Stimulated activated CD8-positive, alpha-beta memory T cell treated with anti-CD3 and anti-CD28 coated beads, Interleukin-15, amount 100 ng/mL, for 48 hours (primary cell): ENCODE measurements around the gene BLVRA.
"Not testable (repeated sequence)": the region's sequence is repeated elsewhere in the genome, so short reads cannot be mapped to it uniquely, and the experiment has no call there.

Experiments used
- DNase-seq, 2 donors: peaks; one replicate each; pipeline ENCODE4 v3.0.0-alpha.2; 2020; ENCODE audit warnings: low read depth in 2 of 2

The BLVRA gene

DNA sequence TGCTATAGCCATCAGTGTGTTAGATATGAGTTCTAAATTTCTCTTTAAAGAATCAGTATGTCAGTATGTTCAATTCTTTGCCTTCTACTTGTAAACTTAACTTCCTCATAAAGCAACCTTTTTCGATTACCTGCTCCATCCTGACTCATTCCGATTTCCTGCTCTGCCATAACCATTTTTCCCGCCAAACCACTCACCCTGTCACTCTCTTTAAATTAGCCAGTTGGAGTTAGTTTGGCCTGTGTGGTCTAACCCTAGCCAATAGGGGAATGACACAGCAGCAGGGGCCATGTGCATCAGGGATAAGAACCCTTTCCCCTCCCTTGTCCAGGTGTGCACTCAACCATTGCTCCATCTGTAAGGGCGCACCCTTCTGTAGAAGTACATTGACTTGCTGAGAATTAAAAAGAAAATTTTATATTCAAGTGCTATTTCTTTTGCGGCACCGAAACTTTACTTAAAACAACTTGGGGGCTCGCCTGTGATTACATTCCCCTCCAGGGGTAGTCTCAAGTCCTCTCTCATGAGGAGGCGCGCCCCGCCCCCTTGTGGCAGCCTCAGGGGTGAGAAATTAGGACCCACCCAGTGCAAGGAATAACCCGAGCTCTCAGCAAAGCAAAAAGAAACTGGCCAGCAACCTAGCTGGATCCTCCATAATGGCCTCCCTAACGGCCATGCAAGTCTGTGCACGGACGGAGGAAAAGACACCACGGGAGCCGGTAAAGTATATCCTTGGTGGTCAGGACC is 51.9 kb downstream of the BLVRA start:
- peak; percentile 17 to 21 for DNase-seq

DNA sequence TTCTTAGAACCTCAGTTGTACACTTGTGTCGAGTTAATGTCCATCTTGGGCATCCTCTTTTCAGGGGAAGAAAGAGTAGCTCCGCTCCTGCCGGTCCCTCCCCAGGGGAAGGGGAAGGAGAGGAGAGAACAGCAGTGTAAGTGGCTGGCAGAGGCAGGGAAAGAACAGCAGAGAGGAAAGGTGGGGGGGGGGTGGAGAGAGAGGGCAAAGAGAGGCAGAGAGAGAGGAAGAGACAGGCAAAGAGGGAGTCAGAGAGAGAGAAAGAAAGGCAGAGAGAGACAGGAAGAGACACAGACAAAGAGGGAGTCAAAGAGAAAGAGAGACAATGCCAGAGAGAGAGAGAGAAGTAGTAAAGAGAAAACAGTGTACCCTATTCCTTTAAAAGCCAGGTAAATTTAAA is 56.9 kb downstream of the BLVRA start:
- DNase-seq = no peak

DNA sequence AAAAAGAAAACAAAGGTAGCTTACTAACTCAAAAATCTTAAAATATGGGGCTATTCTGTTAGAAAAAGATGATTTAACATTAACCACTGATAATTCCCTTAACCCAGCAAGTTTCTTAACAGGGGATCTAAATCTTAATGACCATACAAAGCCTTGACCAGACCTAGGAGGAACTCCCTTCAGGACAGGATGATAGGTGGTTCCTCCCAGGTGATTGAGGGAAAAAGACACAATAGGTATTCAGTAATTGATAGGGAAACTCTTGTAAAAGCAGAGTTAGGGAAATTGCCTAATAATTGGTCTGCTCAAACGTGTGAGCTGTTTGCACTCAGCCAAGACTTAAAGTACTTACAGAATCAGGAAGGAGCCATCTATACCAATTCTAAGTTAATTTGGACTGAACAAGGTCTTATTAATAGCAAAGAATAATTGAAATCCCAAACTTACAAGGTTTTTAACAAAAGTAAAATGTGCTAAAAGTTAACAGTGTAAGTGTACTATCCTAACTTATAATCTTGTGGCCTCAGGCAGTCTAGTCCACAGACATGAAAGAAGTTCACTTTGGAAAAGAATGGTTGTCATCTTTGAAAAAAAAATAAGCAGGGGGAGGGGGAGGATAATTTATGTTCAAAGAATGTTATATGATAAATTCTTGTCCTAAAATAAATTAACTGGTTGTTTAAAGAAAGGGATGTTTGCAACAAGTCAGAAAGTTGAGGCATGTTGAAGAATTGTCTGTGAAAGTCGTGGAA is 57.7 kb downstream of the BLVRA start:
- DNase-seq = not testable (repeated sequence)

DNA sequence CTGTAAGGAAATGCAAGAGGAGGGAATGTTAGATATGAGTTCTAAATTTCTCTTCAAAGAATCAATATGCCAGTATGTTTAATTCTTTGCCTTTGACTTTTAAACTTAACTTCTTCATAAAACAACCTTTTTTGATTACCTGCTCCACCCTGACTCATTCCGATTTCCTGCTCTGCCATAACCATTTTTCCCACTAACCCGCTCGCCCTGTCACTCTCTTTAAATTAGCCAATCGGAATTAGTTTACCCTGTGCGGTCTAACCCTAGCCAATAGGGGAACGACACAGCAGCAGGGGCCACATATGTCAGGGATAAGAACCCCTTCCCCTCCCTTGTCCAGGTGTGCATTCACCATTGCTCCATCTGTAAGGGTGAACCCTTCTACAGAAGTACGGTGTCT is 64.9 kb downstream of the BLVRA start:
- DNase-seq = not testable (repeated sequence)

DNA sequence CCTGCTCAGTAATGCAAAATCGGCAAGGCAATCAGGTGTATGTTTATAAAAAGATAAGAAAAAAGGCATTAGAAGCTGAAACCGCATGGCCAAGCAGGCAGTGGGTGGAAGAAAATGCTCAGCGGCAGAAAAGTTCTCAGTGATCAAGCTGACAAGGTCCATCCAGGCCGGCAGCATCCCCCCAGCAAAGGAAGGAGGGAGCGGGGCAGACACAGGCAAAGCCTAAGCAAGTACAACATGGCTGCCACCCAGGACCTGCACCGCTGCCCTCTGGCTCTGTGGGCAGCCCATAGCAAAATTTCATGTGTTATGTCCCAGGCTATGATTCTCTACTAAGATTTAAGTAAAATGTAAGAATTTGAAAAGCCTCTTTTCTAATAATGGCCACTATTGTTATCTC is 65.5 kb downstream of the BLVRA start:
- DNase-seq = no peak

DNA sequence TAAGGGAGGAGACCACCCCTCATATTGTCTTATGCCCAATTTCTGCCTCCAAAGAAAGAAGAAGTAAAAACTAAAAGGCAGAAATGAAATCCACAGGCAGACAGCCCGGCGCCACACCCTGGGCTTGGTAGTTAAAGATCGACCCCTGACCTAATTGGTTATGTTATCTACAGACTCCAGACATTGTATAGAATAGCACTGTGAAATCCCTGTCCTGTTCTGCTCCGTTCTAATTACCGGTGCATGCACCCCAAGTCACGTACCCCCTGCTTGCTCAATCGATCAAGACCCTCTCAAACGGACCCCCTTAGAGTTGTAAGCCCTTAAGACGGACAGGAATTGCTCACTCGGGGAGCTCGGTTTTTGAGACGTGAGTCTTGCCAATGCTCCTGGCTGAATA is 66.0 kb downstream of the BLVRA start:
- not testable (repeated sequence) for DNase-seq

DNA sequence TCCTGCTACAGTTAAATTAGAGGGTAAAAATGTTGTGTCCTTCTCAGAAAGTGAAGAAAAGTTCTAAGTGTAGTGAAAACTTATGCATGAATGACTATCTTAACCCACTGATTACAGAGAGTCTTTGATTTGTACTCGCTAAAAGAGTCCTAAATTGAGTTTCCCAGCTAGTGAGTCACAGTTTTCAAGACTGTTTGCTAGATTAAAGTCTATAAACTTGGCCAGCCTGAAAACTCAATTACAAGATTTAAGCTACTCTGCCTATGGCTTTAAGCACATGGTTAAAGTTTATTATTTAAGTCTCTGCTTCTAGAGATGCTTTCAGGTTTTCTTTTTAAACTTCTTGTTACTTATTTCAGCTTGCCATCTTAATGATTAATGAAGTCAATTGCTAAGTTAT is 66.5 kb downstream of the BLVRA start:
- no peak for DNase-seq

DNA sequence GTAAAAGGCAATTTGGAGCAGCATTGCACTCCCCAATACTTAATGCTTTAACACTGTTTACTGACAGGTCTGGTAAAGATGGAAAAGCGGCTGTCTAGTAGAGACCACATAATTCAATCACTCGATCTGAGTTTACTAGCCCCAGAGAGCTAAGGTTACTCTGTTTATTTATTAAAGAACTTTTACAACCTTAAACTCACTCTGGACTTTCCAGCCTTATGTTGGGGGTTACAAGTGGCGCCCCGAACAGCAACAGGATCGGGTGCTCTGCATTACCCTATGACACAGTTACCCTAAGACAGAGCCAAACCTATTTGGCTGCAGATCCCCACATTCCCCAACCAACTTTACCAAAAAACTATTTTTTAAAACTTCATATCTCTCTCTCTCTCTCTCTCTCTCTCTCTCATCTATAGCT is 66.9 kb downstream of the BLVRA start:
- no peak for DNase-seq

DNA sequence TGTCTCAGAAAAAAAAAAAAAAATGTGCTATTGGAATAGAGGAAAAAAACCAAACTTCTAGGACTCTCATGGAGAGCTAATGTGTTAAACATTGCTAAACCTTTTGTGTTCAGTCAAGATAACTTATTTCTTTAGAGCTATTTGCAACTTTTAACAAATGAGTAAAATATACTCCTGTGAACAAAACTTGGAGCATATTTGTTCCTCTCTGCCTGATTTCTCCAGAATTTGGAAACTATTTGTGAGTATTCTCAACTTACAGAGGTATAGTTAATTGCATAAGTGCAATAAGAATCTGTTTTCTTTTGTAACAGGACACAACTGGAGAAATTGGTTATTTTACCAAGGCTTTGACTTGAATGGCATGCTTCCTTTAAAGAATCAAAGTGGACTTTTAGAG is 72.4 kb downstream of the BLVRA start:
- DNase-seq = not testable (repeated sequence)

DNA sequence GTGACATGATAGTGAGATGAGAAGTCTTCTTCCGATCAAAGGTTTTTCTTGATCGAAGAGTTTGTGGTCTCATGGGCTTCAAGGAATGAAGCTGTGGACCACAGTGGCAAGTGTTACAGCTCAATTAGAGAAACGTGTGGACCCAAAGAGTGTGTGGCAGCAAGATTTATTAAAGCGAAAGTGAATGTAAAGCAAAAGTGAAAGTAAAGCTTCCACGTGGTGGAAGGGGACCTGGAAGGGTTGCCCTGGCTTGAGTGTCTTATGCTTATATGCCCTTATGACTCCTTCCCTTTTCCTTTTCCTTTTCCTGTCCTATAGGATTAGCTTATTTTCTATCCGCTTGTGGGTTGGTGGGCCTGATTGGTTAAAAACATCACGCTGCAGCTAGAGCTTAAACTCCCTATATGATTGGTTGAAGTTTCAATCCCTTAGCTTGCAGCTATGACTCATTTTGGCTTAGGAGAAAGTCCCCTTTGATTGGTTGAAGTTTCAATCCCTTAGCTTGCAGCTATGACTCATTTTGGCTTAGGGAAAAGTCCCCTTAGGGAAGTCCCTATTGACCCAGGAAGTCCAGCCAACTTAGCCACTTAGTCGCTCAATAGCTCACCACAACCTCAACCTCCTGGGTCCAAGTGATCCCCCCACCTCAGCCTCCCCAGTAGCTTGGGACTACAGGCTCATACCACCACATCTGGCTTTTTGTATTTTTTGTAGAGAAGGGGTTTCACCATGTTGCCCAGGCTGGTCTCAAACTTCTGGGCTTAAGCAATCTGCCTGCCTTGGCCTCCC is 76.2 kb downstream of the BLVRA start:
- DNase-seq = no peak

DNA sequence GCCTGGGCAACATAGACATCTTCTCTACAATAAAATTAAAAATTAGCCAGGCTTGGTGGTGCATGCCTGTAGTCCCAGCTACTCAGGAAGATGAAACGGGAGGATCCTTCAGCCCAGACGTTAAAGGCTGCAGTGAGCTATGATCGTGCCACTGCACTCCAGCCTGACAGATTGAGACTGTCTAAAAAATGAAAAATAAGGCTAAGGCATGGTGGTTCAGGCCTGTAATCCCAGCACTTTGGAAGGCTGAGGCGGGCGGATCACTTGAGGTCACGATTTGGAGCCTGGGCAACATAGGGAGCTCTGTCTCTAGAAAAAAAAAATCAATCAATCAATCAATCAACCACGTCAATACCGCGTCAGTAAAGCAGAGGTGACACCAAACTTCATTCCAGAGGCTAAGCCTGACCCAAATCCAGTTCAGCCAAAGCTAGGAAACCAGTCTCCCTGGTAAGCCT is 79.8 kb downstream of the BLVRA start:
- no peak for DNase-seq

DNA sequence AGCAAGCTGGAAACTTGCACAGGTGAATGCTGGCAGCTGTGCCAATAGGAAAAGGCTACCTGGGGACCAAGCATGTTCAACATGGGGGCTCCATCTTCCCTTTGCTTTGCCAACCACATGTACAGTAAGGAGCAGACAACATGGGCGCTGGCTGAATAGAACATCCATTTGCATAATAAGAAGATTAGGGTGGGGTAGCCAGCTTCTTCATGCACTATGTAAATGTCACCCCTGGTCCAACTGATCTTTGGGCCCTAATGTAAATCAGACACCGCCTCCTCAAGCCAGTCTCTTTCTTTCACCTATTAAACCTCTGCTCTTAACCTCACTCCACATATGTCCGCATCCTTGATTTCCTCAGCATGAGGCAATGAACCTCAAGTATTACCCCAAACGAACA is 84.8 kb downstream of the BLVRA start:
- DNase-seq = no peak

DNA sequence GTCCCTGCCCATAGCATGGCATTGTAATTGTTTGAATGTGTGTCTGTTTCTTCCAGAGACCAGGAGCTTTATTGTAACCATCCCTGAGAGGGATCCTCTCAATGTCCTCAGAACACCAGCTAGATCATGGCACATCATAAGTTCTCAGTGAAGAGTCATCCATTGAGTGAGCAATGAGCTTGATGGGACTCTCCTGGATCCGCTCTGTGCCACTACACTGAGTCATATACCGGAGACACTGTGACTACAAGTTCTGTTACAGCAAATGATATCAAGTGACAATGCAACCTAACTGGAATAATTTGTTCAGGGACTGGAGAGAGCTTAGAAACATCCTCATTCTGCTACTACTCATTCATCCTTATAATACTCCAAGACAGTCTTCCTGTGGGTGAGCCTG is 85.8 kb downstream of the BLVRA start:
- DNase-seq = no peak

DNA sequence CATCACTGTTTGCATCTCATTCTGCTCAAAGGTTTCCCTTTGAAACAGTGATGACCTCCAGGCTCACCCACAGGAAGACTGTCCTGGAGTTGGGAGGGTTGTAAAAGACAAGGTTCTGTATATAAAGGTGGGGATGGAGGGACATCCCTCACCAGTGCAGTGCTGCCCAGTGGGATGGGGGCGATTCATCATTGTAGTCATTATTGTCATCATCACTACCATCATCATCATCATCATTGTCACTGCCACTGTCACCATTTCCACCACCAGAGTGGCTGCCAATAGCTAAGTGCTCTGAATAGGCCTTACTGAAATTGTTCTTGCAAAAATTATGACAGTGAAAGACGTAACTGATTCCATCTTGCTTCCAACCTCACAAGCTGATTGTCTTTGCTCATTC is 86.2 kb downstream of the BLVRA start:
- DNase-seq = no peak

DNA sequence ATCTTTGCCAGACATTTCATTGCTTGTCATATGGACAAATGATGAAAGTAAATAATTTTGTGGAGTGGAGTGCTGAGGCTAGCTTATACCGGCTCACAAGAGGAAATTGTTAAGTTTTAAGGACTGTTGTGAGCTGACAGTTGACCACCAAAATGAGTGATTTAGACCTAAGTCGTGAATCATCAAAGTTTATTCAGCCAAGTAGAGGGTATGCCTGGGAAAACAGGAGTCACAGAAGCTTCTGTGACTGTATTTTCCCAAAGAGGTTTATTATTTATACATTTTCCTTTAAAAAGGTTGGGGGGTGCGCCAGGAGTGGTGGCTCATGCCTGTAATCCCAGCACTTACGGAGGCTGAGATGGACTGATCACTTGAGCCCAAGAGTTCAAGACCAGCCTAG is 89.0 kb downstream of the BLVRA start:
- no peak for DNase-seq

DNA sequence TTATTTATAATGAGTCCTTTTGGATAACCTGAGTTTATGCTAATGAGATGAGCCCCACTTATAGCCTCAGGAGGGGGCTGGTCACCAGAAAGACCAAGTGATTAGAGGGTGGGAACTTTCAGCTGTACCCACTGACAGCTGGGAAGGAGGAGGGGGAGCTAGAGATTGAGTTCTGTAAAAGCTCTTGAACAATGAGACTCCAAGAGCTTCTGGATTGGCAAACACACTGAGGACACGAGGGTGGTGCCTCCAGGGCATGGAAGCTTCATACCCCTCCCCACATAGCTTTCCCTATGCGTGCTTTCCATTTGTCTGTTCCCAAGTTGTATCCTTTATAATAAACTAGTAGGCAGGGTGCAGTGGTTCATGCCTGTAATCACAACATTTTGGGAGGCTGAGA is 90.6 kb downstream of the BLVRA start:
- DNase-seq = no peak

DNA sequence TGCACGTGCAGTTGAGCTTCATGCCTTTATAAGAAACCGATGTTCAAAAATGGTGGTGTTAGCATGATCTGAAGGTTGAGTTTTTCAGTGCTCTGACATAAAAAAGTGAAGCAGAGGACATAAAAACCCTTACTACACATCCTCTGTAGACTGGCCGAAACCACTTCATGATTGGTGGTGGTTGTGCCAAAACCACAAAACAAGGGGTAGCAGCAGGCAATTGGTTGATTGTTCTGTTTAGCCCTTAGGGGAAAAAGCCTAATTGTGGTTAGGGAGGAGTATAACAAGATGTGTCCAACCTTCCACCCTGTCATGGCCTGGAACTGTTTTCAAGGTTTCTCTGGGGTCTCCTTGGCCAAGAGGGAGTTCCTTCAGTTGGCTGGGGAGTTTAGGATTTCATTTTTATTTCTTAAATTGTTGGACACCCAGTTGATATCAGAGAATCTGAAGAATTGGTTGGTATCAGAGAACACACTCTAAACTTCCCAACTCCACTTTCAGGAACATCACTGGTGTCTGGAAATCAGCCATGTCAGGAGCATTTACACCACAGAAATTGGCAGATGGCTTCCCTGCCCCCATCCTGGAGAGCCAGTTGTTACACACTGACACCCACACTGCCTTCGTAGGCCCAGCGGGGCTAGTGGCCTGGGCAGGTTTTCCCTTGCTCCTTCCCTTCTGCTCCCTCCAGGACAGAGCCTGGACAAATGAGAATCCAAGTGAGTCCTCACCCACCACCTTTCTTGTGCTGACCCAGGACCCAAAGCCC is 92.1 kb downstream of the BLVRA start:
- DNase-seq = no peak

DNA sequence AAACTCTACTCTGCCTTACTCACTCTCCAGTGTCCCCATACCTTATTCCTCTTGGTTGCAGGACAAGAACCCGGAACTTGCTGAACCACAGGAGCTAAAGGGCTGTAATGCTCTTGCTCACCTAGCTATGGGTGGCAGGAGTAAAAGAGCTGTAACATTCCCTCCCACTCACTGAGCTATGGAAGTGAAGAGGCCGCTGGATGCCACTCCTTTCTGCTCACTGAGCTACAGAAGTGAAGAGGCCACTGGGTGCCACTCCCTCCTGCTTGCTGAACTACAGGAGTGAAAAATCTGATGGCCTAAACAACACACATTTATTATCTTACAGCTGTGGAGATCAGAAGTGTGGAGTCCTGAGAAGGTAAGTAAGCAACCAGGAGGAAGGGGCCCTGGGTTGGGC is 93.3 kb downstream of the BLVRA start:
- DNase-seq = no peak

DNA sequence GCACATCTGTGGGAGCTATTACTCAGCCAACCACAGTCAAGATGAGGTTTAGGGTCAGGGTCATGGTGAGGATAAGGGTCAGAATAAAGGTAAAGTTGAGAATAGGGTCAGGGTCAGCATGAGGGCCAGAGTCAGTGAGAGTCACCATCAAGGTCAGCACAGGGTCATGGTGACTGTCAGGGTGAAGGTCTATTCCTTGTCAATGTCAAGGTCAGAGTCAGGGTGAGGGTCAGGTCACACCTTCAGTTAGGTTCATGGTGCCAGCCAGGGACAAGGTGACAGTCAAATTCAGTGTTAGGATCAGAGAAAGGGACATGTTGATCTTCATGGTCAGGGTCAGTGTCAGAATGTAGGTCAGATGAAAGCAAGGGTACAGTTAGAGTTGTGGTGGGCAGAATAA is 96.7 kb downstream of the BLVRA start:
- DNase-seq = no peak

DNA sequence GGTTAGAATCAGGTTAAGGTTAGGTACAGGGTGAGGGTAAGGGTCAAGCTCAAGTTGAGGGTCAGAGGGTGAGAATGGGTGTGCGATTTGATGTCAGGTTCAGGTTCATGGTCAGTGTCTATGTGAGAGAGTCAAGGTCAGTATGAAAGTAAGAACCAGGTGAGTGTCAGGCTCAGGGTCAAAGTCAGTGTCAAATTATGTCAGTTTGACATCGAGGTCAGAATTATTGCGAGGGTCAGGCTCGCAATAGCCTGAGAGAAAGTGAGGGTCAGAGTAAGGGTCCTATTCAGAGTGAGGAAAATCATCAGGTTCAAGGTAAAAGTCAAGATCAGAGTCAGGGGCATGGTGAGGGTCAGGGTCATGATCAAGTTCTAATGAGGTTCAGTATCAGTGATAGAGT is 97.8 kb downstream of the BLVRA start:
- no peak for DNase-seq
